ENCODE data around the gene PAGE3. TPM values are rescaled to one million over a fixed set of nuclear protein-coding genes. Genes with fewer than 3 reads are reported as not detected.

PAGE3 gene
- total and polyA plus RNA-seq, 12 donors = not detected

- no peaks in the 10 kb centered on the region for H3K36me3 ChIP-seq (replicated peaks in 1 of 2)
- TF ChIP-seq CTCF (IDR thresholded peaks at IDR 0.05) = no peak
- TF ChIP-seq POLR2A (IDR thresholded peaks at IDR 0.05) = no peak
- H3K9me3 ChIP-seq (replicated peaks in 1 of 3) = no peaks in the 10 kb centered on the region
- DNase-seq = no peak
- H3K4me1 ChIP-seq (replicated peaks in 1 of 2) = no peaks in the 10 kb centered on the region
- H3K4me3 ChIP-seq = no peak overlapping the region
- H3K27me3 ChIP-seq = peaks cover 10% of the 10 kb centered on the region
- H3K27ac ChIP-seq = no peak overlapping the region
- 35 to 77% (median 59%) methylated on average over 3 of the region's 3 CpGs for WGBS, 4 donors
- intact Hi-C loops (cut with DNase I) = no loop called here
Measured at GRCh38 chrX:55213381-55213780, 51.3 kb downstream of the PAGE3 start.

GRCh38 chrX:55210931-55211677 lies 53.6 kb downstream of the PAGE3 start:
- Histone ChIP-seq H3K4me3 (no peak overlapping the region), H3K27ac (no peak overlapping the region), H3K4me1 (replicated peaks in 1 of 2) (no peaks in the 10 kb centered on the region), H3K36me3 (replicated peaks in 1 of 2) (no peaks in the 10 kb centered on the region), H3K27me3 (no peaks in the 10 kb centered on the region), H3K9me3 (replicated peaks in 1 of 3) (no peaks in the 10 kb centered on the region)
- DNase-seq = no peak
- no peak for TF ChIP-seq CTCF (IDR thresholded peaks at IDR 0.05)
- no peak for TF ChIP-seq POLR2A (IDR thresholded peaks at IDR 0.05)
- intact Hi-C loops (cut with DNase I) = no loop called here
- WGBS, 4 donors = 67 to 75% (median 71%) methylated on average over 7 to 13 of the region's 13 CpGs

Other genes with a start within 250 kb of the PAGE3 start
- gene ALAS2, start 233.9 kb downstream of the PAGE3 start, total RNA-seq = 10 to 100 TPM in 1 of 9 donors, 1 to 10 TPM in 2, not detected in 6; 1.3 to 49.1 (median 3.7) TPM
- gene ALAS2, start 233.9 kb downstream of the PAGE3 start, polyA plus RNA-seq = under 1 TPM in 1 of 3 donors, not detected in 2; 0.07 TPM
- gene PAGE2B, start 189.9 kb downstream of the PAGE3 start, total RNA-seq = under 1 TPM in 1 of 9 donors, not detected in 8; 0.67 TPM
- gene PAGE2B, start 189.9 kb downstream of the PAGE3 start, polyA plus RNA-seq = not detected
- not detected for gene PAGE2, start 175.9 kb downstream of the PAGE3 start, total RNA-seq
- gene PAGE2, start 175.9 kb downstream of the PAGE3 start, polyA plus RNA-seq = not detected
- not detected for gene PAGE5, start 44.6 kb downstream of the PAGE3 start, total RNA-seq
- not detected for gene PAGE5, start 44.6 kb downstream of the PAGE3 start, polyA plus RNA-seq
- gene MAGEH1, start 187.2 kb upstream of the PAGE3 start, total RNA-seq = 100 to 1,000 TPM in 1 of 9 donors, 10 to 100 TPM in 8; 16.8 to 193 (median 28.6) TPM
- 10 to 100 TPM in 2 of 3 donors, 1 to 10 TPM in 1; 8.4 to 32.3 (median 15.7) TPM for gene MAGEH1, start 187.2 kb upstream of the PAGE3 start, polyA plus RNA-seq
- 10 to 100 TPM in 3 of 9 donors, 1 to 10 TPM in 6; 2.5 to 20.5 (median 6.2) TPM for gene USP51, start 224.9 kb upstream of the PAGE3 start, total RNA-seq
- 1 to 10 TPM; 1.8 to 6.1 (median 2.0) TPM for gene USP51, start 224.9 kb upstream of the PAGE3 start, polyA plus RNA-seq